ENCODE results near the gene OR2M3.

DNA sequence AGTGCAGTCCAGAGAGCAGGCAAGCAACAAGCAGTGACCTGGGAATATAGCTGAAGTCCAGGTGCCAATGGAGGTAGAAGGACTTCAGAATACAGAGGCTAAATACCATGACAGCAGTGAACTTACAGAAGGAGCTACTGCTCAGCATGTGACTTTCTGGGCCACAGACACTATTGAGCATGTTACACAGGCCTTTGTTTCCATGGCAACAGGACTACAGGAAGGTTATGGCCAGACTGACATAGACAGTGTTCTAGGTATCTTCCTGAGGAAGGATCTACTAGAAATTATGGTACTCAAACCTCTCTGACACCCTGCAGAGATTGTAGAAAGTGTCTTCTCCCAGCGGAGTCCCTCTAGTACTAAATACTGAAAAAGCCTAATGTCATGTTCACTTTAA lies 41.1 kb upstream of the OR2M3 start:
- TF ChIP-seq ZFX (IDR thresholded peaks at IDR 0.05), result no peak
- TF ChIP-seq, protein P1, sequence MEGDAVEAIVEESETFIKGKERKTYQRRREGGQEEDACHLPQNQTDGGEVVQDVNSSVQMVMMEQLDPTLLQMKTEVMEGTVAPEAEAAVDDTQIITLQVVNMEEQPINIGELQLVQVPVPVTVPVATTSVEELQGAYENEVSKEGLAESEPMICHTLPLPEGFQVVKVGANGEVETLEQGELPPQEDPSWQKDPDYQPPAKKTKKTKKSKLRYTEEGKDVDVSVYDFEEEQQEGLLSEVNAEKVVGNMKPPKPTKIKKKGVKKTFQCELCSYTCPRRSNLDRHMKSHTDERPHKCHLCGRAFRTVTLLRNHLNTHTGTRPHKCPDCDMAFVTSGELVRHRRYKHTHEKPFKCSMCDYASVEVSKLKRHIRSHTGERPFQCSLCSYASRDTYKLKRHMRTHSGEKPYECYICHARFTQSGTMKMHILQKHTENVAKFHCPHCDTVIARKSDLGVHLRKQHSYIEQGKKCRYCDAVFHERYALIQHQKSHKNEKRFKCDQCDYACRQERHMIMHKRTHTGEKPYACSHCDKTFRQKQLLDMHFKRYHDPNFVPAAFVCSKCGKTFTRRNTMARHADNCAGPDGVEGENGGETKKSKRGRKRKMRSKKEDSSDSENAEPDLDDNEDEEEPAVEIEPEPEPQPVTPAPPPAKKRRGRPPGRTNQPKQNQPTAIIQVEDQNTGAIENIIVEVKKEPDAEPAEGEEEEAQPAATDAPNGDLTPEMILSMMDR (conservative IDR thresholded peaks at IDR 0.05), result no peak

Data from C4-2B (cell line).